ENCODE measurements around the gene SLC11A1.
A peak's percentile ranks its signal among the peaks of the same experiment; 100 is the strongest.

Gene SLC11A1

GRCh38 chr2:218406209-218406948 lies 24.3 kb downstream of the SLC11A1 start:
- Histone ChIP-seq H3K79me2 (ENCODE audit: low read length) (peaks cover 1% of the 10 kb centered on the region; the same call in 1 of the 2 replicates), H3K36me3 (replicated peaks; ENCODE audit: low read depth, low read length) (no peaks in the 10 kb centered on the region), H3K27ac (ENCODE audit: low read length) (peak overlapping the region; percentile 62), H3K9me3 (ENCODE audit: insufficient read depth, low read length) (no peaks in the 10 kb centered on the region), H3K4me3 (ENCODE audit: low read length) (peak overlapping the region; percentile 92), H2AFZ (ENCODE audit: low read depth, low read length) (peak overlapping the region; percentile 77), H3K4me2 (ENCODE audit: low read length) (peak overlapping the region; percentile 98), H3K9ac (ENCODE audit: low read length) (peak overlapping the region; percentile 72), H4K20me1 (ENCODE audit: insufficient read depth, low read length) (no peaks in the 10 kb centered on the region; the same call in 1 of the 2 replicates), H3K27me3 (ENCODE audit: low read depth, low read length) (no peaks in the 10 kb centered on the region), H3K4me1 (ENCODE audit: low read length) (peaks cover 13% of the 10 kb centered on the region)
- TF ChIP-seq CTCF (IDR thresholded peaks at IDR 0.05; ENCODE audit: low read depth, low read length) = peak; percentile 54
- TF ChIP-seq EZH2phosphoT487 (IDR thresholded peaks at IDR 0.05; ENCODE audit: low read depth) = no peak

- no peaks in the 10 kb centered on the region for H4K20me1 ChIP-seq (ENCODE audit: insufficient read depth, low read length)
- peak overlapping the region; percentile 75 for H3K4me2 ChIP-seq (ENCODE audit: low read length)
- peak overlapping the region; percentile 77 for H2AFZ ChIP-seq (ENCODE audit: low read depth, low read length)
- H3K4me3 ChIP-seq (ENCODE audit: low read length) = peak overlapping the region; percentile 92
- peaks cover 13% of the 10 kb centered on the region for H3K4me1 ChIP-seq (ENCODE audit: low read length)
- peak overlapping the region; percentile 72 for H3K9ac ChIP-seq (ENCODE audit: low read length)
- no peaks in the 10 kb centered on the region for H3K9me3 ChIP-seq (ENCODE audit: insufficient read depth, low read length)
- no peaks in the 10 kb centered on the region for H3K79me2 ChIP-seq (ENCODE audit: low read length)
- H3K27ac ChIP-seq (ENCODE audit: low read length) = peak overlapping the region; percentile 52
- H3K27me3 ChIP-seq (ENCODE audit: low read depth, low read length) = no peaks in the 10 kb centered on the region
- TF ChIP-seq CTCF (IDR thresholded peaks at IDR 0.05; ENCODE audit: low read depth, low read length) = no peak
- no peak for TF ChIP-seq EZH2phosphoT487 (IDR thresholded peaks at IDR 0.05; ENCODE audit: low read depth)
- H3K36me3 ChIP-seq (replicated peaks; ENCODE audit: low read depth, low read length) = no peaks in the 10 kb centered on the region
Measured at GRCh38 chr2:218406949-218407618, 25.0 kb downstream of the SLC11A1 start.

GRCh38 chr2:218407717-218408116 lies 25.6 kb downstream of the SLC11A1 start:
- Histone ChIP-seq H3K9me3 (ENCODE audit: insufficient read depth, low read length) (no peaks in the 10 kb centered on the region), H4K20me1 (ENCODE audit: insufficient read depth, low read length) (no peaks in the 10 kb centered on the region), H3K79me2 (ENCODE audit: low read length) (no peaks in the 10 kb centered on the region), H2AFZ (ENCODE audit: low read depth, low read length) (no peak overlapping the region), H3K36me3 (replicated peaks; ENCODE audit: low read depth, low read length) (no peaks in the 10 kb centered on the region), H3K27me3 (ENCODE audit: low read depth, low read length) (no peaks in the 10 kb centered on the region), H3K9ac (ENCODE audit: low read length) (no peak overlapping the region), H3K4me1 (ENCODE audit: low read length) (peaks cover 13% of the 10 kb centered on the region), H3K4me3 (ENCODE audit: low read length) (no peak overlapping the region), H3K27ac (ENCODE audit: low read length) (no peak overlapping the region), H3K4me2 (ENCODE audit: low read length) (no peak overlapping the region)
- no peak for TF ChIP-seq CTCF (IDR thresholded peaks at IDR 0.05; ENCODE audit: low read depth, low read length)
- TF ChIP-seq EZH2phosphoT487 (IDR thresholded peaks at IDR 0.05; ENCODE audit: low read depth) = no peak

- H3K4me3 ChIP-seq (ENCODE audit: low read length) = no peak overlapping the region
- H3K9ac ChIP-seq (ENCODE audit: low read length) = no peak overlapping the region
- H3K27ac ChIP-seq (ENCODE audit: low read length) = no peak overlapping the region
- no peak overlapping the region for H3K4me2 ChIP-seq (ENCODE audit: low read length)
- H4K20me1 ChIP-seq (ENCODE audit: insufficient read depth, low read length) = no peaks in the 10 kb centered on the region
- no peaks in the 10 kb centered on the region for H3K4me1 ChIP-seq (ENCODE audit: low read length)
- no peak overlapping the region for H2AFZ ChIP-seq (ENCODE audit: low read depth, low read length)
- H3K79me2 ChIP-seq (ENCODE audit: low read length) = no peaks in the 10 kb centered on the region
- H3K9me3 ChIP-seq (ENCODE audit: insufficient read depth, low read length) = no peaks in the 10 kb centered on the region
- no peak for TF ChIP-seq EZH2phosphoT487 (IDR thresholded peaks at IDR 0.05; ENCODE audit: low read depth)
- no peak for TF ChIP-seq CTCF (IDR thresholded peaks at IDR 0.05; ENCODE audit: low read depth, low read length)
- no peaks in the 10 kb centered on the region for H3K36me3 ChIP-seq (replicated peaks; ENCODE audit: low read depth, low read length)
- no peaks in the 10 kb centered on the region for H3K27me3 ChIP-seq (ENCODE audit: low read depth, low read length)
Measured at GRCh38 chr2:218418321-218418716, 36.2 kb downstream of the SLC11A1 start.
